ENCODE results near the gene MYO1D.

The MYO1D gene

DNA sequence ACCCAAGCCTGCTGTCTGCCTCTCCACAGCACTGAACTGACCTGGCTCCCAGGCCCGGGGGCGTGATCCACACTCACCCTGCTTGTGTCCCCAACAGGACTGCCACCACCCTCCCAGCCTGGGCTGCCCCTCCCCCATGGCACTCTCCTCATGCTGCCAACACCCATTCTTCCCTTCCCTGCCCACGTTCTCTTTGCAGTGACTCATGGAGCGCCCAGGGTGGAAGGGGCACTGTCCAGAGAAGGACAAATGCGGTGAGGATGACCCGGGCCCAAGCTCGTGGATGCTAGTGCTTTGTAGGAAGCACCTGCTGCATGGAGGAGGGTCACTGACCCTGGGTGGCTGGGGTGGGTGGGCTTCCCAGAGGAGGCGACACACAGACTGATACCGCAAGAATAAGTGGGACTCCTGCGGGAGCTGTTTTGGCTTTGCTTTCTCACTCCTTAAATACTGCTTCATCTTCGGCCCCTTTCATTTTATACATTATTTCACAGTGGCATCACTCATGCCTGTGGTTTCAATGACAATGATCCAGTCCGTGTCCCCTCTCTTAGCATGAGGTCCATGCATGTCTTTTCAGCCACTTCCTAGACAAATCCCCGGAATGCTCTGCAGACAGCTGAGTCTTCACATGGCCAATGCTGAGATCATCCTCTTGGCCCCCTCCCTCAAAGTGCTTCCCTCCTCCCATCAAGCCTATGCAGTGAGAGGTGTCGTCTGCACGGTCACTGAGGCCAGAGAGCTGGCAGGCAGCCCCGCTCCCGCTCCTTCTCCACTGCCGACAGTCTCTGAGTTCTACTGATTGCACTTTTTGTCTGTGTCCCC is 372.5 kb downstream of the MYO1D start:
- no peak for DNase-seq (ENCODE audit: low read depth)

DNA sequence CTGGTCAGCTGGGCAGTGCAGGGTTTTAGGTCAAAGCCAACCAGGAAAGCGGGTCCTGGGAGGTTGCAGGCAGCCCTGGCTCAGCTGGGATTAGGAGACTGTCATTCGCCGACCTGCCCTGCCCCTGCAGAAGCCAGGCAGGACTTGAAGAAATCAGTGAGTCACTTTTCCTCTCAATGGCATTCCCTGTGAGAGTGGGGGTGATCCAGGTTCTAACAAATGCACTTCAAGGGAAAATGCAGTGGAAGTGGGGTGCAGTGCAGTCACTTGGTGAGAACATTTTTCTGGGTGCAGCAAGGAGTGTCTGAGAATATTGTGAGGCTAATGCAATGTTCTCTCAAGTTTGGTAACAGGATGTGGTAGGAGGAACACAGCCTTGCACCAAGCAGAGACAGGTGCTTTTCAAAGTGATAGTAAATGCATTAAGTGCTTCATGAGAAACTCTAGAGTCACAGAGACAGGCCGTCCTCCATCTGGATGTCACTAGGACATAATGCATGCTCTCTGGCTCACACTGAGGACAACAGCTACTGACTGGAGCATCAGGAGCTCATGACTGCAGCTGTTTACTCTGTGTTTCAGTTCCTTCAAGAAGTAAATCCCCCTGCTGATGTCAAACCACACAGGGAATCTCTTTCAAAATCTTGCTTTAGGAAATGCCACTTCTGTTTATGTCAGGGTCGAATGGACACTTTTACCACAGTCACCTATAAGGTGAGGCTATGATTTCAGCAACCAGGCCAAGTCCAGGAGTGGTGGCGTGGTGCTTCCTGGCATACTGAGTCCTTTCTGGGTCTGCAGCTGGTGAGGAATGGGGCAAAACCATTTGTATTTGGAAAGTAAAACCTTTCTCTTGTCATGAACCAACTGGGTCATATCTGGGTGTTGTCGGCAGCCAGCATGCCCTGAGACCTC is 373.4 kb downstream of the MYO1D start:
- no peak for DNase-seq (ENCODE audit: low read depth)

GRCh38 chr17:32502710-32503109 is 374.2 kb downstream of the MYO1D start:
- no peak for DNase-seq (ENCODE audit: low read depth)

DNA sequence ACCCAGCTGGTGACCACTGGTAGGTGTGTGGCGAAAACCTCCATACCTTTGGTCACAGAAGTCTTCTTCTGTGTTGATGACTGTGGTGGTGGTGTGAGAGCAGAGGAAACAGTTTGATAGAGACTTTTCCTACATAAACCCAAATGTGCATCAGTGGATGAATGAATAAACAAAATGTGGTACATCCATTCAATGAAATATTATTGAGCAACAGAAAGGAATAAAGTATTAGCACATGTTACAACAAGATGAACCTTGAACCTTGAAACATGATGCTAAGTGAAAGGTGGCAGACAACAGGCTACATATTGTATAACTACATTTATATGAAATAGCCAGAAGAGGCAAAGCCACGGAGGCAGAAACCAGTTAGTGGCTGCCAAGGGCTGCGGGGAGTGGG is 374.9 kb downstream of the MYO1D start:
- no peak for DNase-seq (ENCODE audit: low read depth)

DNA sequence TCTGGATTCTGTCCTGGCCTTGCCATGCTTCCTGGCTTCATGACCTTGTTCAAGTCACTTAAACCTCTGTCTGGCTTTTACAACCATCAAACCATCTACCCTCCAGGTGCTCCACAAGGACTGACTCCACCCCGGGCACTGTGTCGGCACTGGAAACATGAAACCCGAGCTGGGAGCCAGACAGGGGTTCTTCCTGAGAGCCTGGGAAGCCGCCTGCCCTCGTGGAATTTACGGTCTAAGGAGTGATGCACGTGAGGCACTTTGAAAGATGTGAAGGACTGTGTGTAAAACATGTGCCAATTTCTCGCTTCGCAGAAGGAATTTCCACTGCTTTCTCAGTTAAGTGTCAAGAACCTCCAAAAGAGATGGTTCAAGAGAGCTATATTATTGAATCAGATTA is 378.5 kb downstream of the MYO1D start:
- DNase-seq (ENCODE audit: low read depth) = no peak

DNA sequence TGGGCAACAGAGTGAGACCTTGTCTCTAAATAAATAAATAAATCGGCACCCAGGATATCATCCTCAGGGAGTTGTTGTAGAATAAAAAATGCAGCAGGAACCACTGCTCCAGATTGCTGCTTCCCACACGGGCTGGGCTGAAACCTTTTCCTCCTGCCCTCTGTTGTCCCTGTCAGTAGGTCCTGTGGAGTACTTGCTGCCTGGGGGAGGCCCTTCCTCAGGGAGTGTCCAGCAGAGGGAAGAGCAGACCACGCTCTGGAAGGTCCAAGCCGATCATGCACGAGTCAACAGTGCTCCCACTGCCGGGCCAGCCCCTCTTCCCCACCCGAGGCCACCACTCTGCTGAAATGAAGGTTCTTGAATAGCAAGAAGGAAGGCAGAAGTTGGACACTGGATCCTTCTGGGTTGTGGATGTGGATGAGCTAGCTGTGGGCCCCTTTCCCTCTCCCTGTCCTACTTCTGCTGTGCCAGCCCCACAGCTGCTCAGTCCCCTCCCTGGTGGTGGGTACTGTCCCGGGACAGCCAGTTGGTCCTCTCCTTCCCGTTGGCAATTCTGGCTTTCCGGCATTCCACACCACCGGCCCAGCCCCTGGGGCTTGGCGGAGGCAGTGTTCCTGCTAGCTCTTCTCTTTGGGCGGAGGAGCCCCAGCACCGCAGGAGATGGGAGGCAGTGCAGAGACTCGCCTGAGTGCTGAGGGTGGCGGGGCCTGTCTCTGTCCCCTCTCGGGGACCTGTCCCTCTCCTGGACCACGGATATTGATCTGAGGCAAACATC is 379.3 kb downstream of the MYO1D start:
- DNase-seq (ENCODE audit: low read depth) = no peak

DNA sequence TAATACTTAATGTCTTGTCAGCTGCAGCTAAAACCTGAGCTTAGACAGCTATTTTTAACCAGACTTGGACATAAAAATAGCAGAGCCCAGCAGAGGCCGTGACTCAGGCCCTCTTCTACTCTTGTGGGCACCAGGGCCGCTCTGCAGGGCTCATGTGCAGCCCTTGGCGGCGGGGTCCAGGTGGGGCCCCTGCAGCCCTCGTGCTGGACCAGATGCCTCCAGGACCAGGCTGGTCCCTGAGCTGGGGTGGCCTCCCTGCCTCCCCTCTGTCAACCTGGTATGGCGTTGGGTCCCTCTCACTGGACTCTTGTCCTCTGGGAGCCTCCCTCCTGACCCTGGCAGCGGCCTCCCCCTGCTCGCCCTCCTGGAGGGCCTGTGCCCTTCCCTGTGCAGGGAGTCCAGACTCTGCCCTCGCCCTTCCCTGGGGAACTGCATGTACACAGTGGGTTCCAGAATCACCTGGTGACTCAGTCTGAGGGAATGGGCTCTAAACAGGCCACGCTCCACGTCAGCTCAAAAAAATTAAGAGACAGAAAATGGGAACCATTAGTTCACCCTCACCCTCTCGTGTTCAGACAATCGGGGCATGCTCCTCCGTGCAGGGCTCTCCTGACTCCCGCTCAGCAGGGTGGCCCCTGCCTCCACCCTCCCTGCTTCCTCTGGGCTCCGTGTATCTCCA is 380.4 kb downstream of the MYO1D start:
- peak; percentile 35 for DNase-seq (ENCODE audit: low read depth)

DNA sequence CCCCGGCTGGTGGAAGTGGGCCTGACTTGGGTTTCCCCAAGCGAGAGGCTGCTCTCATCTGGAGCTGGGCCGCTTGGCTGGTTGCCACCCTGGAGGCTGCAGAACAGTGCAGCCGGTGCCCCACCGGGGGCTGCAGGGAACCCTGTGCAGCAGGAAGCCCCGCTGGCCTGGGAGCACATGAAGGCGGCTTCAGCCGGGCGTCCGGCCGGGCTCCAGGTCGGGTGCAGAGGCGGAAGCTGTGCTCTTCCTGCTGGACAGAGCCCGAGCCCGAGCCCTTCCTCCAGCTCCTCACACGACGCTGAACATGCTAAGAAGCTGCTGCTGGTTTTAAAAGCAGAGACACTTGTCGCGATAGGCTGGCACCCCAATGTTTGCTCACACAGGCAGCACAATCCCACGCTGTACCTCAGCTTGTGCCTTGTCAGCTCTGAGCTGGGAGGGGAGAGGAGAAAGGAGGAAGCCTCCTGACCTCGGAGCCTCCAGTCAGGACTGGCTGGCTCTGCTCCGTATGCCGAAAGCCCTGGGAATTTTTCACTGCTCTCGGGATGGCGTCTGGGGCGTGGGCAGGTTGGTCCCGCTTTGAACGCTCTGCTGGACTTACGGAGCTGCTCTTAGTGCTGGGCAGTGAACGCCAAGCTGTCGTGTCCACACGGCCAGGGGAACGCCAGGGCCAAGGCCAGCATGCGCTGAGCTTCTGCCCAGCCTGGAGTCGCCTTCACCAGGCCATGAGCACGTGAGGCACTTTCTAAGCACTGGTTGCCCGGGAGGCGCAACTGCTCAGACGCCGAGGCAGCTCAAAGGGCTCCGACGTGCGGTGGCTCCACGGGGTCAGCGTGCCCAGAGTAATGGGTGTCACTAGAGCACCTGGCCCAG is 381.3 kb downstream of the MYO1D start:
- no peak for DNase-seq (ENCODE audit: low read depth)

GRCh38 chr17:32494621-32495358 is 382.1 kb downstream of the MYO1D start:
- no peak for DNase-seq (ENCODE audit: low read depth)

DNA sequence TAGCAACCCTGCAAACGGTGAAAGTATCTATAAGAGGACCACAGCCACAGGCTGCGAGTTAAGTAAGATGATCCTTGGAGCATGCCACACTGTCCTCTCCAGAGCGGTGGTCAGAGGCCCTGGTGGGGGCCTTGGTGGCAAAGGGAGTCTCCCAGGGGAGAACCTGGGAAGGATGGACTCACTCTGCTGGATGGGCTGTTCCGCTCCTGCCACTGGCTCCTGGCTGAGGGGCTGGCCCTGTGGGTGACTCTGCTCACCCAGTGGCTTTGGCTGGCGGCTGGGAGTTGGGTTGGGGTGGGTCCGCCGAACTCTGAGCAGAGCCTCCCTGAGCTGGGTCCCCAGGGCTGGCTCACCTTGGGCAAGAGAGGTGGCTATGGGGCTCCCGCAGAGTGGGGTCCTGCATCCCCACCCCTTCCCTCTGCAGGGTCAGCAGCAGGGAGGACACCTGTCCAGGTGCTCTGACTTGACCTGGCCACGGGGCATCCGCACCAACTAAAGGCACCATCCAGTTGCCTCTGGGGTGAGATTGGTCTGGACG is 382.9 kb downstream of the MYO1D start:
- no peak for DNase-seq (ENCODE audit: low read depth)

- no peak for DNase-seq (ENCODE audit: low read depth)
Measured at GRCh38 chr17:32493571-32493970, 383.4 kb downstream of the MYO1D start.

DNA sequence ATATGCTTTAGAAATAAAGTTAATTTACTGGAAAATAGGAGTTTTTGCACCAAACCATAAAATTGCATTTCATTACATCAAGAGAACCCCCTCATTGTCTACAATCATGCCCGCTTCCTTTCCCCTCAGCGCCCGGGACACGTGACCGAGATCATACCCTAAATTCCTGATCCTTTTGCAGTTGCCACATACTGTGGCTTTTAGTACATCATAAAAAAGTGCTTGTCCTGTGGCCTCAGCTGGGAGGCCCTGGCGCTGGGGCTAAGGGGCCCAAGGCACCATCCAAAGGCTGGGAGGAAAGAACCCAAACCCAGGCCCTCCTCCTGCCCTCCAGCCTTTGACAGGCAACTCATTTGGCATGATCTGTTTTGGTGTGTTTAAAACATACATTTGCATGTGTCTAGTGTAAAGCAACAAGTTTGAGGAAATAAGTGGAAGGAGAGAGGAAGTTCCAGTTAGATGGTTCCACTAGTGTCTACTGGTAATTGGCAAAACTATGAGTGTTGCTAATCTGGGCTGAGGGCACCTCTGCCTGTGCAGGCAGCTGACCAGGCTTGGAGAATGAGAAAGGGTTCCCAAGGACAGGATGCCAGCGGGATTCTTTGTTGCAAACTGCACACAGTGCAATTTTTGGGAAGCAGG is 384.2 kb downstream of the MYO1D start:
- DNase-seq (ENCODE audit: low read depth) = no peak

DNA sequence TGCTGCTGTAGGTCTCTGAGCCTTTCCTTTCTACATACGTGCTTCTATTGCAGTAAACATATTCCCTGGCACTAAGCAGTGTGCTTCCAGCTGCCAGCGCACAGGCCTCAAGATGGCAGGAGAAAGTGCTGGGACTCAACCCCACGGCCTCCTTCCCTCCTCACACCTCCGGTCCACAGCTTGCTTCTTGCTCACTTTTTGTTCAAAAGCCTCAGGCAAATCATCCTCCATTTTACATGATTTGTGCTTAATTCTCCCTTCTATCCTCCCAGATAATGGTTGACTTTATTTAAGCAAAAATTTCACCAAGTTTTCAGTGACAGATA is 384.7 kb downstream of the MYO1D start:
- DNase-seq (ENCODE audit: low read depth) = no peak

GRCh38 chr17:32491371-32492263 is 385.3 kb downstream of the MYO1D start:
- no peak for DNase-seq (ENCODE audit: low read depth)

- no peak for DNase-seq (ENCODE audit: low read depth)
Measured at GRCh38 chr17:32490101-32490482, 386.8 kb downstream of the MYO1D start.

DNA sequence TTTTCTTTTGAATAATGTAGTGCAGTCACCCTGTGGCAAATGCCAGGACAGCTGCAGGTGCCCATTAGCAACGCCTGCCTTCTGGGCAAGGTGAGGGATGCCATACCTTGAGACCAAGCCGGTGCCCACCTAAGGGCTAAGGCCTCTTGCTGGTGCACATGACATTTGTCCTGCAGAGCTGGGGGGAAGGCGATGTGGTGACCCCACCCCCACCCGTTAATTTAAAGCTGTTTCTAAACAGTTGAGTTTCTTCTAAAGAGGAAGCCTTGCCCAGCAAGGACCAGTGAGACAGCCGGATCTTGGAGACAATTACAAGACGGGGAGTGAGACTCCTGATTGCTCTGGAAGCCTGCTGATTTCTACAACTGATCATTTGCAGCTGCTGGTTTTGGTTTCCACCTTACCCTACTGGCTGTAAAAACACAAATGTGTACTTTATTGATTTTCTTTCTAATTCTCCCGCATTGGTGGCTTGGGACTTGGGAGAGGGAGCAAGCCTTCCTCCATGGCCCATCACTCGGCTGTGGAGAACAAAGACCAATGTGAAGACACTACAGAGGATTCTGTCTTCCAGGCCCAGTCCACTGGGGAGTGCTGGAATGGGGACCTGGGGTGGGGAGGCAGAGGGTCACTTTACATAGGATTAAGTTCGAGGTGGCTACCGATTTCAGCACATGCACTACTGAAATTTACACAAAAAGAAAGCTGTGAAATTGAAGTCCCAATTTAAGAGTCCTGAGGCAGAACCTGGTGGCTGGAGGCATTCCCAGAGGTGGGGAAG is 387.4 kb downstream of the MYO1D start:
- no peak for DNase-seq (ENCODE audit: low read depth)

DNA sequence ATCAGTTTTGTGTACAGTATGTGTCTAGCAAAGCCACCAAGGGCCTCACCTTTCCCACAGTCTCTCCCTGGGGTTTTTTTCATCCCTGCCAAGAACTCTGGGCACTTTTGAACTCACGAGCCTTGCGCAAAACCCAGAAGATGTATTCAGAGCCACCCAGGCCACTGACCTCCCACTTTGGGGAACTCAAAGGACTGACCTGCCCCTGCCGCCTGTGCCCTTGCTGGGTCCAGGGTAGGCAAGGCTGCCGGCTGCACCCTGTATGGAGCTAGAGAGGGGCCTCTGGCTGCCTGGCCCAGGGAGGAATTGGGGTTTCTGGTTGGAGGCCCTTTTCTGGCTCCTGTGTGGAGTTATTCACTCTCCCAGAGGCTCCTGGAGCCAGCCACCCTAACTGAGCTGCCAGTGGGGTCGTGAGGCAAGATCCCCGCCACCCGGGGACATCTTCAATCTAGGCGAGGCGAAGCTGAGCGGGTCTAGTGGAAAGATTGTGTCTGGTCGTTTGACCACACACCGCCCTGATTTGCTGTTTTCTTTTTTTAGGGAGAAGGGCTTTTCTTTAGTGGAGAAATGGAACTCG is 388.2 kb downstream of the MYO1D start:
- no peak for DNase-seq (ENCODE audit: low read depth)
